Measurements from ENCODE around the gene SUCNR1.
"Not testable (repeated sequence)": the region's sequence is repeated elsewhere in the genome, so short reads cannot be mapped to it uniquely, and the experiment has no call there.

The SUCNR1 gene

GRCh38 chr3:151925419-151925818, 52.0 kb downstream of the SUCNR1 start:
- DNase-seq (no peak), ATAC-seq (replicated peaks) (no peak)
- no peaks in the 10 kb centered on the region for H3K27me3 Mint-ChIP-seq
- H3K27ac Mint-ChIP-seq = no peak overlapping the region
- H3K4me3 Mint-ChIP-seq = no peak overlapping the region
- H3K4me1 Mint-ChIP-seq = no peaks in the 10 kb centered on the region
- H3K36me3 Mint-ChIP-seq = no peaks in the 10 kb centered on the region
- H3K9me3 Mint-ChIP-seq = no peaks in the 10 kb centered on the region

GRCh38 chr3:151925876-151926275, 52.4 kb downstream of the SUCNR1 start:
- no peaks in the 10 kb centered on the region for H3K36me3 Mint-ChIP-seq
- ATAC-seq (replicated peaks) = no peak
- no peak for DNase-seq
- H3K4me1 Mint-ChIP-seq = no peaks in the 10 kb centered on the region
- H3K27me3 Mint-ChIP-seq = no peaks in the 10 kb centered on the region
- H3K4me3 Mint-ChIP-seq = no peak overlapping the region
- H3K9me3 Mint-ChIP-seq = no peaks in the 10 kb centered on the region
- no peak overlapping the region for H3K27ac Mint-ChIP-seq

- Mint-ChIP-seq H3K9me3 (no peaks in the 10 kb centered on the region), H3K36me3 (no peaks in the 10 kb centered on the region), H3K4me1 (no peaks in the 10 kb centered on the region), H3K27me3 (no peaks in the 10 kb centered on the region), H3K27ac (no peak overlapping the region), H3K4me3 (no peak overlapping the region)
- no peak for DNase-seq
- ATAC-seq (replicated peaks) = no peak
Measured at GRCh38 chr3:151926956-151927355, 53.5 kb downstream of the SUCNR1 start.

- not testable (repeated sequence) for ATAC-seq (replicated peaks); H3K9me3 Mint-ChIP-seq; DNase-seq; H3K36me3 Mint-ChIP-seq; H3K4me3 Mint-ChIP-seq; H3K4me1 Mint-ChIP-seq; H3K27ac Mint-ChIP-seq; H3K27me3 Mint-ChIP-seq
Measured at GRCh38 chr3:151927915-151928525, 54.6 kb downstream of the SUCNR1 start.

GRCh38 chr3:151931171-151931570, 57.7 kb downstream of the SUCNR1 start:
- Mint-ChIP-seq H3K27me3 (no peaks in the 10 kb centered on the region), H3K36me3 (no peaks in the 10 kb centered on the region), H3K4me1 (no peaks in the 10 kb centered on the region), H3K9me3 (no peaks in the 10 kb centered on the region), H3K4me3 (no peak overlapping the region), H3K27ac (no peak overlapping the region)
- ATAC-seq (replicated peaks) (no peak), DNase-seq (no peak)

GRCh38 chr3:151933234-151933853, 59.9 kb downstream of the SUCNR1 start:
- Mint-ChIP-seq H3K27me3 (no peaks in the 10 kb centered on the region), H3K27ac (no peak overlapping the region), H3K36me3 (no peaks in the 10 kb centered on the region), H3K9me3 (no peaks in the 10 kb centered on the region), H3K4me3 (no peak overlapping the region), H3K4me1 (no peaks in the 10 kb centered on the region)
- ATAC-seq (replicated peaks) (no peak), DNase-seq (no peak)

Data from stimulated activated naive B cell treated with anti-CD40 and anti-IgM and Interleukin-4, amounts not matched to agents 10 μg/mL and 1 μg/mL and 100 μg/mL, for 72 hours (primary cell).